SK-N-SH treated with all-trans-retinoic acid at 6 μM for 48 hours (cell line): ENCODE measurements around the gene FOXK1.

Source experiments
- CSRNP3 ChIP-seq: fragments of 250-450 bp; sonication (Bioruptor Pico); IDR thresholded peaks from 2 replicates; pipeline ENCODE4 v1.5.1; 2021; ENCODE audit warnings: mild to moderate bottlenecking, moderate library complexity
- ZFP30 ChIP-seq: fragments of 450-650 bp; formaldehyde crosslinking; IDR thresholded peaks from 2 replicates; pipeline ENCODE4 v1.5.0; 2022; ENCODE audit warnings: mild to moderate bottlenecking, moderate library complexity

- TF ChIP-seq ZFP30 (CRISPR knock-in tag) = no peak
- TF ChIP-seq CSRNP3 (CRISPR knock-in tag) = no peak
Measured at GRCh38 chr7:4763794-4764185, 81.7 kb downstream of the FOXK1 start.
